DMS114 treated with DMSO at 0.1 percent for 48 hours (cell line): ENCODE measurements around the gene CACNA2D2.

Source experiments
- DNase-seq: peaks from one replicate; lab custom pipeline; 2025; ENCODE audit not compliant: unreplicated experiment; lab: John Stamatoyannopoulos, UW

CACNA2D2 gene

DNA sequence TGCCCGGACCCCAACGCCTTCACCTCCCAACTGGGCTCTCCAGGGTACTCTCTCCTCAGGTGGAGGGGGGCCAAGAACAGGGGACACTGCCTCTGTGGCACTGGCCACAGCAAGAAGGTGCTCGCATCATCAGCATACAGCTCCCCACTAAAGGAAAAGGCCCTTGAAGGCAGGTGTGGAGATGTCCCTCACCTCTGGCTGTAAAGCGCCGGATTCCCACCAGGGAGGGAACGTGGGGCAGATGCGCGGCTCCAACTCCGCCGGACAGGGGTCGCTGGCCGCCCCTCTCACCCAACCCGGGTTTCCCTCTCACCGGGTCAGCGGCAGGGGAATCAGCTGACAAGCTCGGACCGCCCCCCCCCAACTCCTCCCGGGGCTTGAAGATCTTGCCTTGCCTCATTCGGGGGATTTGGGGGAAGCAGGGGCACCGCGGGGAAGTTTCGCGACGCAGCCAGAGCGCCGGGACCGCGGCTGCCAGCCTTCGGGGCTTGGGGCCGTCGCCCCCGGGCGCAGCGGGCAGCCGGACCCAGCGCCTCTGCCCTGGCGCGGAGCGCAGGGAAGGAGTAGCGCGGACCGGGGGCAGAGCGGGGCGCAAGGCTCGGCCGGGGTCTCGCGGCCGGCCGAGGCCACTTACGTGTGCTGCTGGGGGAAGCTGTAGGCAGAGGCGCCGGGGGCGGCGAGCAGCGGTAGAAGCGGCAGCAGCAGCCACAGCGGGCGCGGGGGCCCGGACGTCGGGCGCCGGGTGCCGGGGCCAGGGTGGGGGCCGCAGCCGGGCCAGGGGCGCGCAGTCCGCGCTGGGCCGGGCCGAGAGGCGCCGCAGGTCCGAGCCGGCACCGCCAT, 630 bp downstream of the CACNA2D2 start:
- no peak for DNase-seq

DNA sequence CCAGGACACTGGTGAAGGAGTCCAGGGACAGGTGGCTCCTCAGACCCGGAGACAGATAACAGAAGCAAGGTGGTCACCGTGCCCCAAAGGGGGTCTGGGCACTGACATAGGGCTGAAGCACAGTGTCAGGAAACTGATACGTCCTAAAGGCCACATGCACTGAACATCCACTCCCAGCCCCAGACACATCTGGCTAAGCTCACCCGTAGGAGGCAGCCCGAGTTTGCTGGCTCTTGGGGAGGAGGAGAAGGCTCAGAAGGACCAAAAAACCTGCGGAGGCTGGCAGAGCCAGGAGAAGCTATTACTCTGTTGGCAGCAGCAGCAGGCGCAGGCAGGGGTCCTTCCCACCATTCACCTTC, 1.2 kb downstream of the CACNA2D2 start:
- no peak for DNase-seq

DNA sequence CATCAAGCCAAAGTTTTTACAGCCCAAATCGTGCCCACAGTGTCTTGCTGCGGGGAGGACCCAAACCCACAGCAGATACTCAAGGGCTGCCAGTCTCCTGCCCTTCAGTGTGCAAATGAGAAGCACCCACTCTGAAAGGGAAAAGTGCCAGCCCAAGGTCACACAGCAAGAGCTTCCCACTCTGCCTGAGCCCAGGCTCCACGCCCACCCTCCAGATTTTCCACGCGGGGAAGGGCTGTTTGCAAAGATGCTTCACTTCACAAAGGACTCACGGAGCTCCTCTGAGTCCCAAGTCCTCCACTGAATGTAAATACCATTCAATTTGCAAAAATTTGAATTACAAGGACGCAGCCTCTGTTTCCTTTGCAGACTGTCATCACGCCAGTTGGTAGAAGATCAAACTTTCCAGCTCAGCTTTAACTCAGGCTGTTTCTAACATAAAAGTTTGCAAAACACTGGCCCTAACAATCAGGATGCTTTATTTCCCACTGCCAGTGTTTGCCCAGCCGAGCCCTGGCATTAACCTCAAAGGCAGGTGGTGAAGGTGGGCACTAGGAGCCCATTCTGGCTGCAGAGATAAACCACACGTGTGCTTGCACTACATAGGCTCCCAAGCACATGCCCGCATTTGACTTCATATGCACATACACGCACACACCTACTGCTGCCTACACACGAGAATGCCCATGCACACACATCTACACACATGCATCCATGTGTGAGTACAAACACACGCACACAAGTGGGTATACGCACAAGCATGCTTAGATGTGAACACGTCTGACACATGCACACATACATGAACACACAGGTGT, 7.6 kb downstream of the CACNA2D2 start:
- no peak for DNase-seq

DNA sequence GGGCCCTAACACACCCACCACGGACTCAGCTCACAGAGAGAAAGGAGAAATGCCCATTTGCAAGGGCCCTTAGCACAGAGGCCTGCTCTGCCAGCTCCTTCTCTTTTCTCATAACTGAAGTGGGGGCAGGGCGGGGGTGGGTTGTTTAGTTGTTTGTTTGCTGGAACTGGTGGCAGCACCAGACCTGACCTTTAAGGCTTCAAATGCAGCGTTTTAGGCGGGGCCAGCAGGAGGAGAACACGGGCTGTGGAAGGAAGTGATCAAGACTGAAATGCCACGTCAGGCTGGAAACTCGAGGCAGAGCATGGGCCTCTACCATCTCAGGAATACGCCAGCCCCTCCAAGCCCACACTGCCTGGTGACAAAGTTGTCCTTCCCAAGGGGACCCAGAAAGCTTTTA, 9.3 kb downstream of the CACNA2D2 start:
- no peak for DNase-seq

DNA sequence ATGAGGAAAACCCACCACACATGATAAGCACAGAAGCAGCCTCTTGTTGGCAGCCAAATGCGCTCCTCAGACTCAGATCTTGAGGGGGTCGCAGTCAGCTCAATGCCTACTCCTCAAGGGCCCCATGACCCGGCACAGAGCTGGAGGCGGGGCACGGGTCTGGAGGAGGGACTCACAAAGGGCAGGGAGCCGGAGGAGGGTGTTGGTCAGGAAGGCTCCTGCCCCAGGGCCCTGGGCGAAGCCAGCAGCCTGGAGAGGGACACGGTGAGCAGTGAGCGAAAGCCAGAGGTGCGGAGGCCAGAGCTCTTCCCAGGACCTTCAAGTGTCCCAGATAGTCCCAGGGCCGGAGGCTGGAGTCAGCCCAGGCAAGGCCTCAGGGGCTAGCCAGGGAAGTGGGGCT, 9.8 kb downstream of the CACNA2D2 start:
- DNase-seq: no peak

DNA sequence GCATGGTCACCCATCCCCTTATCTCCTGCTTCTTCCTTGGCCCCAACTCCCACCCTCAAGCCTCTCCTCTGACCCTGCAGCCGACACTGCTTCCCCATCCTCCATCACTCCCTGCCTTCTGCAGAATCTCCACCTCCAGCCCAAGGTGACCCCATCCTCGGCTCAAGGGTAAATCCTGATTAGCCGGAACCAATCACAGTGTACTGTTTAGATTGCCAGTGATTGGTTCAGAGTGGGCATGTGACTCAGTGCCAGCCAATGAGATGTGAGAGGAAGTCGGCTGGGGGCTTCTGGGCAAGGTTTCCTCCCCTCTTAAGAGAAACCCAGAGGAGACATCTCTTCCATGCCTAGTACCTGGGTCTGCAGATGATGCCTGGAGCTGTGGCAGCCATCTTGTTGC, 10.3 kb downstream of the CACNA2D2 start:
- DNase-seq: no peak

DNA sequence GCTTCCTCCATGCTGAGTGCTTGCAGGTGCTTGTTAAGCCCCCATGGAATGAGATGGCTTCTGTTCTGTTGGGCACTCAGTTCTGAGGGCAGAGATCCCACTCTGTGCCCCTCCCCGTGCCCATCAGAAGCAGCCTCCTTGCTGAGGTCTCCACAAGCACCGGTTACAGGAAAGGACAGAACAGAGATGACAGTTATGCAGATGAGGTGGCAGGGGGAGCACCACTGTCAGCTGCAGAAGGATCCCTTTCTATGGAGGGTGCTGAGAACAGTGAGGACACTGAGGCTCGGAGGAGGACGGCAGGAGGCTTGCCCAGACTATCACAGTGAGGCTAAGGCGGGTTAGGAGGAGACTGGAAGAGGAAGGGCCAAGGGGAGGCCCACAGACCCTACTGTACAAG, 12.4 kb downstream of the CACNA2D2 start:
- no peak for DNase-seq

DNA sequence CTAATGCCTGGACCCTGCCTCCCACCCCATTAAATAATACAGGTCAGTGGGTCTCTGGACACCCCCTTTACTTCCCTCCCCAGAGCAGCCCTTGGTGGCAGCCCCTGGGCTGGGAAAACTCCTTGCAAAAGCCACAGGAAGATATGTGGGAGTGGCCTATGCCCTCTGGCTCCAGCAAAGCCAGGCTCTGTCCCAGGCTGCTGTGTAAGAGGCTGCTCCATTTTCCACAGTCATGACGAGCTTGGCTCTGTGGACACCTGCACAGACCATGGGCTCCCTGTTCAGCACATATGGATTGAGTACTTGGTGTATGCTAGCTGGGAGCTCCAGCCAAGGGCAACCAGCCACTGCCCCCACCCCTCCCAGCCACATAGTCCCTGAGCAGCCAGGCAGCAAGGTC, 13.0 kb downstream of the CACNA2D2 start:
- no peak for DNase-seq

DNA sequence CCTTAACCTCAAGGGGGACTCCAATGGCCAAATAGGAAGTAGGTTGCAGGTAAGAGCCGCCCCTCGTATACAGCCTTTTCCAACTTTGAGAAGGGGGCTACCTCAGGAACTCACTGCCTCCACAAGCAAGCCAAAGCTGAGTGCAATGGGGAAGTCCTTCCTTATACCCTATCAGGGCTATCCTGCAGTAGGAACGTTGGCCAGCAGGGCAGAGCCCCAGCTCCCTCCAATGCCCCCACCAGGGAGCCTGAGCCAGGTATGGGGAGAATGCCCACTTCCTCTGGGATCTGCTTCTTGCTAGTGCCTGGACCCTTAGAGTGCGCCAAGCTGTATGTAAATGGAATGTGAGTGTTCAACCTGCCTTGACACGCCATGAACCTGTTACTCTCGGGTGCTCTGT, 16.3 kb downstream of the CACNA2D2 start:
- no peak for DNase-seq

DNA sequence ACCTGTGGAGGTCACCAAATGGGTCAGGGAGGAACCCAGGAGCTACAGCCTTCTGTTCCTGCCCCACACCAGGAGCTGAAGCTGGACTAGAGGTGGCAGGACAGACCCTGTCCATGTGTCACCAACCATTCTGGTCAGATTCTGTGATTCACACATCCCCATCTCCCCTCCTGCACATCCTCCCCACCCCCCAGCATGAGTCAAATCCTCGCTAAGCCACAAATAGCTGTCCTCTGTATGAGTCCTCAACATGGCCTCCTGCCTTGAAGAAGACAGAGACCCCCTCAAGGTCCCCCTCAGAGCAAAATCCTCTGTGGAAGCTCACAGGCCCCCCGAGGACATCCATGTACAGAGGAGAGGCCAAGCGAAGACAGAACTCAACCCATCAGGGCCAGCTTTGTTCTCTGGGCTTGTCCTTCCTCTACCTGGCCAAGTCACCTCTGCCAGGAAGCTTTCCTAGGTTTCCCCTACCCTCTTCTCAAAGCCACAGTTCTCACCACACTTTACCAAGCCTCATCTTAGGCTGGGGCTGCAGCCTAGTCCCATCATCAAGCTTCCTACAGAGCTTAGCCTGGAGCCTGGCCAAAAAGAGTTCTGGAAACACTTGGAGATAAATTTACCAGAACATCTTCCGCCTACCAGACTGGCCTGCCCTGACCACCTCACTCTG, 17.1 kb downstream of the CACNA2D2 start:
- no peak for DNase-seq

DNA sequence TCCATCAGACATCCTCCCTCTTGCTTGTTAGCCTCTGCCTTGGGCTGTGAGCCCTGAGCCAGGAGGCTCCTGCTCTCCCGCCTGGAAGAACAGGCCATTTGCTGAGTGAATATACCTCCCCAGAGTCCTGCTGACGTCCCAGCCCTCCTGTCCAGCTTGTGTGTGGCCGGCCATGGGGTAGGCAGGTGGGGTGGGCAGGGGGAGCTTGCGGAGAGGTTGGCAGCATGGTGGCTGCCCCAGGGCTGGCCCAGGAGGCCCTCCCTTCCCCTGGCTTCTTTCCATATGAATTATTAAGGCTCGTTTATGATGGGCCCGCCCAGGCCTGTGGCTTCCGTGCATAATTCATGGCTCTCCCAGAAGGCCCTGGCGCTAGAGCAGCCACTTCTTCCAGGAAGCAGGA, 18.7 kb downstream of the CACNA2D2 start:
- DNase-seq: no peak

DNA sequence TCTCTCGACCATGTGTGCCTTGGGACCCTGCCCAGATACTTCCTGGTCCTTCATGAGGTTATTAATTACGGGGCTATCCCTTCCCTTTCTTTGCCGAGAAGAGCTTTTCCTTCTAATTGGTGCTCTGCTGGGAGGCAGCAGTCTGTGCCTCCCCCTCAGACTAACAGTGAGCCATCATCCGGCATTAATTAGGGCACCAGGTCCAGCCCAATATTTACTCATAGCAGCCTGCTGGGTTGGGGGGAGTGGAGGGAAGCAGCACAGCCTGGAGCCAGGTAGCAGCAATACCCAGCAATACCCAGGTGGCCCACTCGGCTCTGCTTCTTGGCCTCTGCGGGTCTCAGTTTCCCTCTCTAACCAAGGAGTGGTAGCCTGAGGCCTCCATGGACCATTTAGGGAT, 20.1 kb downstream of the CACNA2D2 start:
- no peak for DNase-seq

DNA sequence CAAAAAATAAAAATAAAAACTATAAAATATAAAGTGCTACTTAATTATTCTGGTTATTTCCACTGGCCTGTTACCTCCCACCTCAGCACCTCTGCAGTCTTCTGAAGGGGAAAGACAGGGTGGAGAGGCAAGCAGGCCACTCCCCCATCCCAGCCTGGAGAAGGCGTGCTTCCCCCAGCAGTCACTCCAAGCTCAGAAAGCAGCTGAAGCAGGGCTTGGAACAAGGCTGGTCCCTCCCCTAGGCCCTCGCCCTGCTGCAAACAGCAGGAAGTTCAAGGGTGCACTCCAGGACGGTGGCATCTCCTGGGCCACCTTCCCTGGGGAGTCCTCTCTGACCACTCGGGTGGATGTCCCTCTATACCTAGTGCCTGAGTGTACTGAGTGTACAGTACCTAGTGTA, 21.4 kb downstream of the CACNA2D2 start:
- DNase-seq: no peak

DNA sequence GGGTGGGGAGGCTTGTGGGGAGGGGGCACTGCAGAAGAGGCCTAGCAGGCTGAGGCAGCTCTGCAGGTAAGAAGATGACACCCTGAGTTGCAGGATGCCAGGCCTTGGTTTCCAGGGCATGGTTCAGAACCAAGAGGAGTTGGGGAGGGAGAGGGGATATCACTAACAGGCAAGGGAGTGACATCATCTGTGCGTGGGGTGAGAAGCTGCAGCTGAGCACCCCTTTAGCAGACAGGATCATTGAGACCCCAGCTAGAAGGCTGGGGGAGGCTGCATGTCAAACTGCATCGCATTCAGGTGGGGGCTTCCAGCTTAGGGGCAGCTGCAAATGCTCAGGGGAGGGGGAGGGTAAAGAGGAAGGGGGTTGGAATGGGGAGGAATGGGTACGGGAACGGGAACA, 23.0 kb downstream of the CACNA2D2 start:
- DNase-seq: no peak

DNA sequence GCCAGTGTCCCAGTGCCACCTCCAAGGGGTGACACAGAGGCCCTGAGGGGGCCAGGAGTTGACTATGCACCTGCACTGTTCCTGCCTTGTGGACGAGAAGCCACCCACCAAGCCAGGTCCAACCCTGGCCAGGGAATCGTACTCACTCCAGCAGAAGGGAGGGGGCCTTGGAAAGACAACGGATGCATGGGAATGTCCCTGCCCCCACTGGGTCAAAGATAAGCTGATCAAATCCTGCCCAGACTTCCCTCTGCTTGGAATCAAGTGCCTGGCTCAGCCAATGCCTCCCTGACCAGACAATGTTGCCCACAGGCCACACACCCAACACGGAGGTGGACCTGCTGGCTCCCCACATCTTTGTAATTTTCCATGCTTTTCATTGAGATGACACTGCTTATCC, 23.9 kb downstream of the CACNA2D2 start:
- no peak for DNase-seq

DNA sequence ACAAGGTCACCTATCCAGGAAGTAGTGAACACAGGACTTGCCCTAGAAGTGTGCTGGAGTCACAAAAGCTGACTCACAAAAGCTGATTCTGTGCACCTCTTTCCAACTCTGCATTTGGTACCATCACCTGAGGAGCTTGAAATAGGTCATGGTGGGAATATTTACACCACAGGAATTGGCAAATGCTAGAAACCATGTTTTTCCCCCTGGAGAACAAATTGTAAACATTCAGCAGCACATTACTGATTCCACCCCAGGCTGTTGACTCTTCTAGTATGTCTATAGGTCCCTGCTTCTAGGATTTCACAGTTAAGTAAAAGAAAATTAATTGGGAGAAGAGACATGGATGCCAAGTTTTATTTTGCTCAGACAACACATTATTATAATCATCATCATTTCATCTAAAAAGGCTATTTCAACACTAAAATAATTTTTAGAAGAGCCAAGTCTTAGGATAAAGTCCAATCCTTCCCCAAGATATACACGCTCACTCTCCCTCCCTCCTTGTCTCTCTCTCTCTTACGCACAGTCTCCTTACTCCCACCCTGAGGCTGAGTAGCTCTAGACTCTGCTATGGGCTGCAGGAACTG, 24.7 kb downstream of the CACNA2D2 start:
- no peak for DNase-seq

DNA sequence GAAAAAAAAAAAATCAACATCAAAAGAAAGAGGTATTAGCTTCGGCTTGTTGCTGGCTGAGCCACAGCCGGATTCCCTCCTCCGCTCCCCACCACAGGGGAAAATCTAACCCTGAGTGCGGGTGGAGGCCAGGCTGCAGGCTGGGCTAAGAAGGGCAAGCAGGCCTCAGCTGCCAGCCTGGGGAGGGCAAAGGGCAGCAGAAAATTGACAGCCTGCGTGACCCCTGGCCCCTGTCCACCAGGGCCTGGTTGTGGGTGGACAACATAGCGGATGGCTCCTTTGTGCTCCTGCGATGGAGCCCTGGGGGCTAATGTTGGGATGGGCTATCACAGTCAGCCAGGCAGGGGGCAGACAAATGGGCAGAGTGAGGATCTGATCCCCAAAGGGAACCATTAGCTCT, 25.4 kb downstream of the CACNA2D2 start:
- no peak for DNase-seq

DNA sequence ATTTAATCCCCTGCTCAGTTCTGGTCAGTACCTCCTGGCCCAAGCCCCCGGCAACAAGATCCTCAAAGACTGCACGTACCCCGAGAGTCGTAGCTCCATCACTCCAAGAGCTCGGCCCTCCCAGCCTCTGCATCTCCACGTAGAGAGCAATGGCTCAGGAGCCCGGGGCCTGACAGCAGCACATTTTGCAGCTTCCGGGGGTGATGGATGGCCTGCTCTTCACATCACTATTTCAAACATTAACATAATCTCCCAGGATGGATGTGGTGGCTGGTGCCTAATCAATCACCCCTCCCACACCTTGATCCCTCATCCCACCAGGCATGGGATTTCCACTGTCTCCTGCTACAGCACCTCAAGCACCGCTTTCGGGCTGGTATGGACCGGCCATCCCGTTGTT, 28.1 kb downstream of the CACNA2D2 start:
- DNase-seq: no peak

DNA sequence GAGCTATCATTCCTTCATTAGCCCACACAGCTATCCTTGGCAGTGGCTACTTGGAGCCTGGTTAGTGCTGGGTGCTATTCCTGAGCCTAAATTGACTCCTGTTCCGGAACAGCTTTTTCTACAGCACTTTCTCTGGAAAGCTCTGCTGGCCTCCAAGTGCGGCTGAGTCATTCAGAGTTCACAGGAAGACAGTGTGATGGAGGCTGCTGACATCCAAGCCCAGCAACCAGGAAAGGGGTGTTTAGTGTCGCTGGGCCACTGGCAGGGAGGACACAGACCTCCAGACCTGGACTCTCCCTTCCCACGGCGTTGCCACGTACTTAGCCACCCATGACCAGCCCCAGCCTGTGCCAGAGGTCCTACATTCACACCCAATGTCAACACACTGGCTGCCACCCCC, 28.7 kb downstream of the CACNA2D2 start:
- no peak for DNase-seq

DNA sequence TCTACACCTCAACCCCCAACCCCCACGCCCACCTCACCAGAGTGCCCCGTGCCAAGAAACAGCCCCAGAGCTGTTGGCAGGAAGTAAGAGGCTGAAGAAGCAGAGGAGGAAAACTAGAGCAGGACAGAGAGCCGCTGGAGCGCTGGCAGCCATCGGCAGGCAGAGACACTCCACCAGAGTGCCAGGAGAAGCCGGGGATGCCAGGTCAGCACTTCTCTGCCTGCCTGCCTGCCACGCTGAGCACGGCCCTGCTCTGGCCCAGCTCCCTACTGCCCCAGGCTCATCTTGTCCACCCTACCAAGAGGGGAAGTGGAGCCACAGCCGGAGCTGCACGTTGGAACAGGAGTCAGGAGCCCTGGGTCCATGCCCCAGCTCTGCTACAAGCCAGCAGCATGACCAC, 29.7 kb downstream of the CACNA2D2 start:
- no peak for DNase-seq

DNA sequence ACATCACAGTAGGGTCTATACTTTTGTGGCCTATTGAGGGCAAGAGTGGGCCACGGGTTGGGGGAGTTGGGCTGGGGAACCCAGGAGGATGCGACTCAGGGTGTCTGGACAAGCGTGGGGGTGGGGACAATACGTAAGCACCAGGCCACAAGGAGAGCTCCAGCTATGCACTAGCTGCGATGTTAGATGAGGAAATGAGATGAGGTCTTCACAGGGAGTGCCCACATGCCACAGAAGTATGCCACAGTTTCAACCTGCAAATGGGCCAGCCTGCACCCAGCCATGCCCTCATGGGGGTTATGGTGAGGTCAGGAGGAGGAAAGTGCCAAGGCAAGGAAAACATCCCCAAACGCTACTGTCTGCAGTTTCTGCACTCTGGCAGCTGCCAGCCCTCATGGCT, 30.5 kb downstream of the CACNA2D2 start:
- DNase-seq: no peak

DNA sequence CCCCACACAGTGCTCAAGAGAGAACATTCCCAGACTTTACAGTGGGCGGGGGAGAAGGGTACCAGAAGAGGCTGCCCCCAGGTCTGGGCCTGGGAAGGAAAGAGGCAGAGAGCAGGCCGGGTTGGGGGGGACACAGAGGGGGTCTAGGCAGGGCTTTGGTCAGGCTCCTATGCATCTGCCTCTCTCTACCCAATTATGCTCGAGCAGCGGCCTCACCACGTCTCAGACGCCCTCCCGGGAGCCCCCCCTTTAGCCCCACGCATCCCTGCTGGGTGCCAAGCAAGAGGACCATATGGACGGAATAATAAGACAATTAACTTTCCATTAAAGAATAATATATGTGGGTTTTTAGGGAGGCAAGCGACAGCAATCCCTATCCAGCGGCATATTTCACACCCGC, 32.8 kb downstream of the CACNA2D2 start:
- no peak for DNase-seq
